Ovary (tissue), 3 donors: Measurements from ENCODE around the gene CADPS2.

Experiments used
- CTCF ChIP-seq, 3 donors: fragments of 450-650 bp in 2 of 3; fragments of 200-600 bp in 1 of 3; IDR thresholded peaks; one replicate each; pipeline versions ENCODE4 v1.5.1 to v1.8.0; 2016 to 2022; ENCODE audit warnings: antibody characterized with exemption in 3 of 3, mild to moderate bottlenecking in 1 of 3
- EP300 ChIP-seq: sonication (generic); formaldehyde crosslinking; IDR thresholded peaks from one replicate; pipeline ENCODE4 v1.6.1; 2017; ENCODE audit warnings: antibody characterized with exemption
- POLR2A ChIP-seq: fragments of 450-650 bp; IDR thresholded peaks from one replicate; pipeline ENCODE4 v1.6.1; 2017; ENCODE audit warnings: antibody characterized with exemption, mild to moderate bottlenecking, moderate library complexity
- donor health status: DM: no; HTN: no; CAD: no.

GRCh38 chr7:122914812-122915211 is 28.6 kb upstream of the CADPS2 start:
- TF ChIP-seq CTCF (IDR thresholded peaks at IDR 0.05) (no peak), EP300 (no peak), POLR2A (no peak)
